HG03571 (cell line): ENCODE results near the gene GRID1.

Experiments used
- ATAC-seq: cut with Tn5 transposase; IDR thresholded peaks from one replicate; pipeline ENCODE4 v1.9.1; 2021; ENCODE audit not compliant: unreplicated experiment

Gene GRID1

DNA sequence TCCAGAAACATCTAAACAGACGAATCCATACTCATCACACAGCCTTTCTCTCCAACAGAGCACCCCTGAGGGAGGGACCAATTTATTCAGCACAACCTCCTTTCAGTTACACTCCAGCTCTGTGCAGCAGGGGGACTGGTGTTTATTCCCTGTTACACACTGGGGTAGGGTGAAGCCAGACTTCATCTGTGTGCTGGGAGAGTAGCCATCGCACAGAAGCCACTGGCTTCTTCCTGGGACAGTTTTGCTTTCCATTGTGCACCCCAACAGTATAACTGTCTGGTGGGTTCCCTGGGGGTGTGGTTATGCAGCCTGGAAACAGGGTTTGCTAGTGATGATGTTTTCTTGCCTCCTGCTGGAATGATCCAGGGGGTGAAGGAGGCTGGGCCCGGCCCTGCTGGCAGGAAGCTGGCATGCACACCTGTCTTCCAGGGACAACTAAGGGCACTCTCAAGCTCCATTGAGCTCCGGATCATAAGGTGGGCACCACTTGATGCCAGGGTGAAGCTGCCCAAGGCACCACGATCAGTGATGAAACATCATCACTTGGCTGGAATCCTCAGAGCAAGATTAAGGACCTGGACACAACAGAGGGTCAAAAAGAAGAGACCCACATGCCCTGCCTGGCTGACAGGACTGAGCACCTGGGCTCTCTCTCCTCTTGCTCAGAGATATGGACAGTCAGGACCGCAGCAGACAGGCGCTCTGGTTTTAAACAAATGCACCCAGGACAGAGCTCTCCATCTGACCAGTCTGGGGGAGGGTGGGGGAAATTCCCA is 293.2 kb downstream of the GRID1 start:
- ATAC-seq = no peak

DNA sequence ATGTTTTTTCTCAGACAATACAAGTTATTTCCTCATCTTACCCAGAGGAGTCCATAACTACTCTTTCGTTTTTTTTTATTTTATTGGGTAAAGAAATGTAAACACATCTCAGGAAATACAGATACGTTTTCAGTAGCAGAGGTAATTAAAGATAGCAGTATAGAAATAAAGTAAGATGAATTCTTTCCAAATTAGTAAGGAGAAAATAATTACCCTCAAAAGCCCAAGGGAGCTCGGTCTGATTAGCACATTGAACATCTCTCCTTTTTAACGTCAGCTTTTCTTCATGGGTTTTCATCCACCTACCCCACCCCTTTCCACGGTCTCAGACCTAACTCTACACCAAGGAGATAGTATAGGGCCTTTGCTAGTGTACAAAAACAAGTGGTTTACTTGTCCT is 294.2 kb downstream of the GRID1 start:
- ATAC-seq = no peak

- no peak for ATAC-seq
Observed at GRCh38 chr10:86071758-86072157, 294.8 kb downstream of the GRID1 start.

DNA sequence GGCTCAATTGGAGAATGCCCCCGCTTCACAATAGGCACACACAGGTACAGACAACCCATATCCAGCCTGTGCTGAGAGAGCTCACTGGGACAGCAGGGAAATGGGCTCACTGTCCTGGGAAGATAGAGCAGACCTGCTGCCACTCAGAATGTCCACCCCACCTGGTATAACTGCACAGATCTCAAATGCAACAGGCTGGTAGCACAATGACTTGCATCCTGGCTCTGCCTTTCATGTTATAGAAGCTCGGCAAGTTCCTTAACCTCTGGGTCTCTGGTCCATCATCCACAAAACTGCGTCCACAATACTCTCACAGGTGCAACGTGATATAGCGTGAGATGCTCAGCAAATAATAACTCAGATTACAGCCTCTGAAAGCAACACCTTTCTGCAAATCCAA is 295.4 kb downstream of the GRID1 start:
- ATAC-seq = no peak

- no peak for ATAC-seq
Observed at GRCh38 chr10:86070278-86070677, 296.3 kb downstream of the GRID1 start.

DNA sequence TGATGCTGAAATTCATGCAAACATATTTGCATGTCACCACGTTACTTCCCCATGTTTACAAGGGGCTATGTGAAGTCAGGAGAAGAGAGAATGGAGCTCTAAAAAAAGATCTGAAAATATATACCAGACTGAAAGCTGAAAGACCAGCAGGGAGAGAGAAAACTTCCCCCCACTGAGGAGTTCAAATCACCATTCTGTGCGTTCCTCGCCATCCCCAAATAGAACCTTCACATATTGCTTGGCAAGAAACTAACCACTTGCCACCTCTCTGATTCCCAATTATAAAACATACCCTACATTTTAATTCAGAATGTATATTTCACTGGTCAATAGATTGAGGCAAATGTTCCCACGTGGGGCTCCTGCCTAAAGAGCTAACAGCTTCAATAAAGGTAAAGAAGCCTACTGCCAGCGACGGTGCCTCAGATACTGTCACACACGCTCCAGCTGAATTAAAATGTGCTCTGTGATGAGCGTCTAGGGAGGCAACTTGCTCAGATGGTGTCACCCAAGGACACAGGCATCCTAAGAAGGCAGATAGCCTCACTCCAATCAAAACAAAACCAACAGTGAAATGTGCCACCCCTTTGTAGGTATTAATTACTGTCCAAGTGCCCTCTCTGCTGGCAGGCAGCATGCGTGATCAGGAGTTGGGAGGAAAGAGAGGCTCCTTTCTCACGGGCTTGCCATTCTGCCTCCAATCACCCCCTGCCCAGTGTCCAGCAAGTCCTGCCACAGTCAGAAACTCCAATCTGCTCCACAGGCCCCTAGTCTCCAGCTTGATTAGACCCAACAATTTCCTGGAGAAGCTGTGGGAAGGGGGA is 298.2 kb downstream of the GRID1 start:
- ATAC-seq = no peak

DNA sequence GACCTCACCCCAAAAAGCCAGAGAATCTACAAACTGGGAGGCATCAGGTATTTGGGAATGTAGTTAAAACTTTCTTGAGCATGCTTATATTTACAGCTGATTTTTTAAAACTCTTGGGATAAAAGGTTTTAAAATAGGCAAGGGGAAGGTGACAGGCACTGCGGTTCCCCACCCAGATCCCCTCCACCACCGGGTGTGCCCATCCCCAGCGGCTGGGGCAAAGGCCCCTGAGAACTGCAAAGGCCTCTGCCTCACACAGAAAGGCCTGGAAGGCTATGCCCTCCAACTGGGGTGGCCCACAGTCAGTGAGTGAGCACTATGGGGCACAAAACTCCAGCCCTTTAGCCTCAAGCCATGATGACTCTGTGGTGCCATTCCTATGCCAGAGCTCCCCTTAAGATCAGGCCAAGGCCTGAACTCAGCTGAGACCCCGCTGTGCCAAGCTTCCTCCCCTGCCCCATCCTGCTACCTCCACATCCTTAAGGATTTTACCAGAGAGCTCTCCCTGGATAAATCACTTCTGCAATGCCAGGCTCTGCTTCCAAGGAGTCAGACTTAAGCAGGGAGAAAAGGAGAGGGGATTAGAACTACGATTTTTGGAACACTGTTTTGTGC is 299.1 kb downstream of the GRID1 start:
- ATAC-seq = no peak

- ATAC-seq = no peak
Observed at GRCh38 chr10:86066696-86067095, 299.9 kb downstream of the GRID1 start.

DNA sequence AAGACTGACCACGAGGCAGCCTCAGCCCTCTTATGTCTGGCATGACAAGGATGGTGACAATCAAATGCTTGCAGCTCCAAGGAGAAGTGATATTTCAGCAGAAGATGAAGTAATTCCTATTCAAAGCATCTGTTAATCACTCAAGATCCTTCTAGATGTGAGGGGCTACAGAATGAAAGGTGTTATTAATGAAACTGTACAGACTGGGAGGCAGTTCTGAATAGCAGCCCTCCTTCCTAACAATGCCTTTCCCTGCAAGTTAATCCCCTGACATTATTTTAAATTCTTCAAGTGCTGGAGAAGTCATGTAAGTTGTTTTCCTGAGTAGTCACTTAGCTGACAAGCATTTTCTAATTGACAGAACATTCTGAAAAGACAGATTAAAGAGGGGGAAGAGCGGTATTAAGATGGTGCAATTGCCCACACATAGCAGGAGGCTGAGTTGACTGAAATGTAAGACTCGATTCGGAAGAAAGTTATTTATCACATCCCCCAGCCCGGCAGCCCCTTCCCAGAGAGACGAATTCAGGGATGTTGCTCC is 300.8 kb downstream of the GRID1 start:
- ATAC-seq = no peak

- no peak for ATAC-seq
Observed at GRCh38 chr10:86064931-86065662, 301.5 kb downstream of the GRID1 start.

GRCh38 chr10:86064219-86064618 is 302.4 kb downstream of the GRID1 start:
- ATAC-seq = no peak

DNA sequence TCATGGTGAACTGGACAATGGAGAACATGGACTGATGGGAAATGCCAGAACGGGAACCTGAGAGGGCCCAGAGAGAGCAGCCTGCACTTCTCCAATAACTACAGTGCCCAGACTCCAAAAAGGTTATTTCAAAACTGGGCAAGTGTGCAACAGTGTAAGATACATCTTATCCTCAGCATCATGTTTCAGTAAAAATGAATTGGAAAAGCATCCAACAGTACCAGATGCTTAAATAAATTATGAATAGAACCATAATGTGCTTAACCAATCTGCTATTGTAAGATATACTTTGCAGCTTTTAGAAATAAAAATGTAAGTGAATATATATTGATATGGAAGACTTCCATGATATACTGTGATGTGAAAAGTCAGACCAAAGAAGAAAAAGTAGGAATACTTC is 303.3 kb downstream of the GRID1 start:
- ATAC-seq = no peak

GRCh38 chr10:86062647-86063145 is 303.9 kb downstream of the GRID1 start:
- no peak for ATAC-seq

- ATAC-seq = no peak
Observed at GRCh38 chr10:86062198-86062550, 304.4 kb downstream of the GRID1 start.

- no peak for ATAC-seq
Observed at GRCh38 chr10:86061278-86062197, 305.1 kb downstream of the GRID1 start.

DNA sequence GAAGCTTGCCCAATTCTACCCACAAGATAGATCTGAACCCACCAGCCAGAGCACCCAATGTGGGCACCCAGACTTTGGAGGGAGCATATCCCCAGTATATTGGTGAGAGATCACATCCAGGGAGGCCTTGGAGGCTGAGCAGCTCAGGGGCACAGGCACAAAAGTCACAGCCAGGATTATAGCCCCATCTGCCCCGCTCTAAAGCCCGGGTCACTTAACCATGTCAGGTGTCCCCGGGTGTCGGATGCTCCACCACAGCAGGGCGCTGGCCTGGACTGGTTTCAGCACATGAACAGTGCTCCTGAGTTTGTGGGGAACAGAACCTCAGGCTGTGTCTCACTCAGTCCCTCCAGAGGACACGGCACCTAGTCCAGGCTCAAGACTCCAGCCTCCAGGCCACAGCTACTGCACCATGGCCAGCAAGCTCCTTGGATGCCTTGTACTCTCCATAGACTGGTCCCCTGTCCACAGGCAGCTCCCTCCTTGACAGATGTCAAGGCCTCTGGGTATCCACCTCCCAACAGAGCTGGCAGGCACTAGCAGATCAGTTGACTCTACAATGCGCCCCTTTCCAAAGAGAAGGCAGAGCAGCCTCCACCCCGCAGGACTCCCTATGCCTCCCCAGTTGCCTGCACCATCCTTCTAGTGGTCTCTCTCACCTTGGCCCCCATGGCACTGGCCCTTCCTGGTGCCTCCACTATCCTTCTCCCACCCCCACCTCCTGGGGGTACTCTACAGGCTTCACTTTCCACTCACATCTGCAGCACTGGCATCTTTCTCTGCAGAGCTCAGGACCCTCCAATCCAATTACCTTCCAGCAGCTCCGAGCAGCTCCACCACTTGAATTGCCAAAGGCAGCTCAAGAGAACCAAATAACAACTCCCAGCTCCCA is 306.0 kb downstream of the GRID1 start:
- no peak for ATAC-seq

GRCh38 chr10:86059892-86060291 is 306.7 kb downstream of the GRID1 start:
- no peak for ATAC-seq

DNA sequence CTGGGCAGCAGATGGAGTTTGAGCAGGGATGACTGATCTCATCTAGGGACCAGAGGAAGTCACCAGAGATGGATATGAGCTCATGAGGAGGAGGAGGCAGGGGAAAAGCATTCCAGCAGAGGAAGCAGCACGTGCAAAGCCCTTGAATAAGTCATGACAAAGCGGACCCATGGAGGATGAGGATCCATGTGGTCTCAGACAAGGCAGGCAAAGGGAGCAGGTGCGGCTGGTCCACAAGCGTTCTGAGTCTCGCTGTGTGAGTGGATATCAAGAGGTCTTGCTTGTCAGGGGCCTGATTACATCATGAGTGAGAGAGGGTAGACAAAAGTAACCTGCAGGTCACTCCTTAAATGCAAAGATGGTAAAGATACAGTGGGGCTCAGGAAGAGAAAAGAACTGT is 307.6 kb downstream of the GRID1 start:
- ATAC-seq = no peak

DNA sequence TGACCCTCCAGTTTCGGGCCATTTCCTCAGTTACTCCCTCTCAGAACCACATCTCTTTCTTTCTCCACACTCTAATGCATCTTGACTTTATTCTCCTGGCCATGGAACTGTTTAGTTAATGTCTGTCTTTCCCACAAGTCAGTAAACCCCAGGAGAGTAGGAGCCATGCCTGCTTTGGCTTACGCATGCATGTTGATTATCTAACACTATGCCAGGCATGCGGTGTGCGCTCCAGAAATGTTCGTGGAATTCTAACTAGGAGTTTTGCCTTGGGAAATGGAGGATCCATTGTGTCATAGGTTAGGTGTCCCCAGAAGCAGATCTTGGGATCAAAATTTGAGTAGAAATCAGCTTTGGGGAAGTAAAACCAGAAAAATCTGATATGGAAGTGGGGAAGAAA is 308.9 kb downstream of the GRID1 start:
- no peak for ATAC-seq
